SK-N-SH (cell line): ENCODE results near the gene SLC6A3.

ENCODE experiments used
- CTCF ChIP-seq: fragments of 200-600 bp; sonication (generic); IDR thresholded peaks from 2 replicates; pipeline ENCODE4 v1.6.1; 2017; ENCODE audit warnings: antibody characterized with exemption, mild to moderate bottlenecking, moderate library complexity
- GABPA ChIP-seq: IDR thresholded peaks from 2 replicates; pipeline ENCODE4 v1.4.0; 2012; ENCODE audit warnings: low read depth, mild to moderate bottlenecking
- NFIC ChIP-seq: IDR thresholded peaks from 2 replicates; pipeline ENCODE4 v1.4.0; 2012; ENCODE audit warnings: borderline replicate concordance
- RAD21 ChIP-seq: IDR thresholded peaks from 2 replicates; pipeline ENCODE4 v1.6.1; 2012; ENCODE audit warnings: mild to moderate bottlenecking, low read length
- TCF12 ChIP-seq: IDR thresholded peaks from 2 replicates; pipeline ENCODE4 v1.4.0; 2012

- TF ChIP-seq CTCF (no peak), GABPA (no peak), NFIC (no peak), RAD21 (no peak), TCF12 (no peak)
Observed at GRCh38 chr5:1374679-1375055, 70.6 kb downstream of the SLC6A3 start.
